ENCODE results near the gene AGAP1. TPM values are rescaled to one million over a fixed set of nuclear protein-coding genes. Genes with fewer than 3 reads are reported as not detected.

Gene AGAP1
- total RNA-seq, 4 donors from 2014 or later, result 5.3 to 30.6 (median 19.2) TPM

DNA sequence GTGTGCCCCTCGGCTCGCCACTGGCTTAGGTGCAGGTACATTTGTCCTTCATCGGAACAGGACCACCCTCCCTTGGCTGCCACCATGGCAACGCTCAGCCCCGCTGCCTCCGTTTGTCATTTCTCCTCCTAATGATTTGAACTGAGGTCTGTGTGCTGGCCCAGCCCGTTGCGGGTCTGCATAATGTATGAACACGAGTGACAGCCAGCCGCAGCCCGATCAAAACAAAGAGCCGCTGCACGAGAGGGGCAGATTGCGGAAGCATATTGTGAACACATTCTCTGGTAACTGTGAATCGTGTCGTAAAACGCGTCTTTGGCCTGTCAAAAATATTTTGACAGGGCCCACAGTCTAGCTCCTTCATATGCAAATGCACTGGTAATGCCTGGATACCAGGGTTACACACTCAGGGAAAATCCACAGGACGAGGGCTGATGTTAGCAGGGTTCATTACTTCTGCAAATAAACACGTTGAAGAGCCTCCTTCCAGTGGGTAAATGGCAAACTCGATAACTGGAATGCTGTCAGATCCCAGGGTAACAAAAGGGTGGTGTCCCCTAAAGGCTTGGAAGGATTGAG, 137.0 kb downstream of the AGAP1 start:
- H3K36me3 ChIP-seq, result no peaks in the 10 kb centered on the region
- no peak for DNase-seq
- H3K27me3 ChIP-seq, result no peaks in the 10 kb centered on the region
- H3K9me3 ChIP-seq, result no peaks in the 10 kb centered on the region
- intact Hi-C loops (cut with DNase I; ENCODE audit: low total_unique reads), result no loop called here
- no peak overlapping the region for H3K4me3 ChIP-seq
- no peak overlapping the region for H3K27ac ChIP-seq
- TF ChIP-seq POLR2A (IDR thresholded peaks at IDR 0.05) (no peak), CTCF (IDR thresholded peaks at IDR 0.05) (no peak)
- H3K4me1 ChIP-seq, result no peaks in the 10 kb centered on the region

- DNase-seq, result no peak
- H3K9me3 ChIP-seq, result no peaks in the 10 kb centered on the region
- no peak overlapping the region for H3K4me3 ChIP-seq
- H3K27ac ChIP-seq, result no peak overlapping the region
- intact Hi-C loops (cut with DNase I; ENCODE audit: low total_unique reads), result no loop called here
- TF ChIP-seq POLR2A (IDR thresholded peaks at IDR 0.05) (no peak), CTCF (IDR thresholded peaks at IDR 0.05) (no peak)
- H3K36me3 ChIP-seq, result no peaks in the 10 kb centered on the region
- no peaks in the 10 kb centered on the region for H3K27me3 ChIP-seq
- H3K4me1 ChIP-seq, result no peaks in the 10 kb centered on the region
Observed at GRCh38 chr2:235634435-235635158, 140.8 kb downstream of the AGAP1 start.

DNA sequence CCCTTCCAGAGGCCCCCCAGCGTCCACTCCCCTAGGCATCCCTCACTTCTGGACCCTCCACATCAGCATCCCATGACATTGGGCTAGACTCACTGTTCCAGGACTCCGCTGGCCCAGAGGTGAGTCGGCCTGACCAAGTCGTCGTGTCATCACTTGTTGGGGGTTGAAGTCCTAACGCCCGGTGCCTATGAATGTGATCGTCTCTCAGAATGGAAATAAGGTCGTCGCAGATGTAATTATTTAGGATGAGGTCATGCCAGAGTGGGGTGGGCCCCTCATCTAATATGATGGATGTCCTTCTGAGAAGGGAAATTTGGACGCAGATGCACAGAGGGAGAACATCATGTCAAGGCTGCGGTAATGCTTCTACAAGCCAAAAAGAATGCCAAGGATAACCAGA, 142.7 kb downstream of the AGAP1 start:
- intact Hi-C loops (cut with DNase I; ENCODE audit: low total_unique reads), result no loop called here
- Histone ChIP-seq H3K9me3 (no peaks in the 10 kb centered on the region), H3K27ac (no peak overlapping the region), H3K4me3 (no peak overlapping the region), H3K36me3 (no peaks in the 10 kb centered on the region), H3K4me1 (peaks cover 0 to 4% of the 10 kb centered on the region in 2 donors), H3K27me3 (no peaks in the 10 kb centered on the region)
- TF ChIP-seq POLR2A (IDR thresholded peaks at IDR 0.05) (no peak), CTCF (IDR thresholded peaks at IDR 0.05) (no peak)
- DNase-seq, result no peak

GRCh38 chr2:235637896-235638295, 144.1 kb downstream of the AGAP1 start:
- H3K4me3 ChIP-seq, result no peak overlapping the region
- no peaks in the 10 kb centered on the region for H3K36me3 ChIP-seq
- H3K27me3 ChIP-seq, result no peaks in the 10 kb centered on the region
- peaks cover 0 to 4% of the 10 kb centered on the region in 2 donors for H3K4me1 ChIP-seq
- TF ChIP-seq POLR2A (IDR thresholded peaks at IDR 0.05) (no peak), CTCF (IDR thresholded peaks at IDR 0.05) (no peak)
- H3K9me3 ChIP-seq, result no peaks in the 10 kb centered on the region
- H3K27ac ChIP-seq, result no peak overlapping the region
- no peak for DNase-seq
- intact Hi-C loops (cut with DNase I; ENCODE audit: low total_unique reads), result no loop called here

Measured in uterus (tissue), 4 donors.